ENCODE results near the gene RIT2. TPM values are rescaled to one million over a fixed set of nuclear protein-coding genes. Genes with fewer than 3 reads are reported as not detected.

RIT2 gene
- total RNA-seq, 4 donors from 2014 or later, result not detected

DNA sequence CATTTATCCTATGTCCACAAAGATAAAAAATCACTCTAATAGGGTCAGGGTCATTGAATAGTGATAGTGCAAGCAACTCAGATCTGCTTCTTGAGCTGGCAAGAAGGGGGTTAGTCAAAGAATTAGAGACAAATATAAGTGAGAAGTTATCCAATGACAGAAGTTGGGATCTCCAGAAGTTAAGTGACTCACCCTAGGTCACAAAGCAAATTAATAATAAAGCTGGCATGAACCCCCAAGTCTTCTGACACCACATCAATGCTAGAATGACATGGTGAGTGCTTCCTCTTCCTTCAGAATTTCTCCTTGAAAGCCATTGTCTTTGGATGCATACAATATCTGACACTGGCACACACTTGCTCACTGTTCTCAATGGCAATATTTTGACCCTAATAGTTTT lies 343.5 kb downstream of the RIT2 start:
- Histone ChIP-seq H3K27me3 (no peaks in the 10 kb centered on the region), H3K4me1 (no peaks in the 10 kb centered on the region), H3K9me3 (no peaks in the 10 kb centered on the region), H3K4me3 (no peak overlapping the region), H3K36me3 (no peaks in the 10 kb centered on the region), H3K27ac (no peak overlapping the region)
- TF ChIP-seq CTCF (IDR thresholded peaks at IDR 0.05), result no peak
- TF ChIP-seq POLR2A (IDR thresholded peaks at IDR 0.05), result no peak
- no peak for DNase-seq

DNA sequence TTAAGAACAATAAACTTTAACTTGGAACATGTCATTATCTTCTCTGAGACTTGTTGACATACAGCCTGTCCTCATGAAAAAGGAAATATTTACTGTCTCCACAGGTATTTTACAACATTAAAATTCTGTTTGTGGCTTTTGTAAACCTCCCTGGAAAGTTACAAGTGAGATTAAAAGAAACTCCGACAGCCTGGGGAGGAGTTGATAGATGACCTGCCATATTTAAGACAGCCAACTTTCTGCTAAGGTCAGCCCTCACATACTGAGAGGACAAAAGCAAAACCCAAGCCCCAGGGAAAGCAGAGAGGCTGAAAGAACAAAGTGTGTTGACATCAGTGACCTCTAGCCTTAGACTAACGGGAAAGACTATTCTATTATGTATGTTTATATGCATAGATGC lies 350.2 kb downstream of the RIT2 start:
- no peak for DNase-seq
- no peak overlapping the region for H3K4me3 ChIP-seq
- H3K36me3 ChIP-seq, result no peaks in the 10 kb centered on the region
- H3K4me1 ChIP-seq, result no peaks in the 10 kb centered on the region
- H3K9me3 ChIP-seq, result no peaks in the 10 kb centered on the region
- no peak overlapping the region for H3K27ac ChIP-seq
- no peak for TF ChIP-seq CTCF (IDR thresholded peaks at IDR 0.05)
- TF ChIP-seq POLR2A (IDR thresholded peaks at IDR 0.05), result no peak
- no peaks in the 10 kb centered on the region for H3K27me3 ChIP-seq

DNA sequence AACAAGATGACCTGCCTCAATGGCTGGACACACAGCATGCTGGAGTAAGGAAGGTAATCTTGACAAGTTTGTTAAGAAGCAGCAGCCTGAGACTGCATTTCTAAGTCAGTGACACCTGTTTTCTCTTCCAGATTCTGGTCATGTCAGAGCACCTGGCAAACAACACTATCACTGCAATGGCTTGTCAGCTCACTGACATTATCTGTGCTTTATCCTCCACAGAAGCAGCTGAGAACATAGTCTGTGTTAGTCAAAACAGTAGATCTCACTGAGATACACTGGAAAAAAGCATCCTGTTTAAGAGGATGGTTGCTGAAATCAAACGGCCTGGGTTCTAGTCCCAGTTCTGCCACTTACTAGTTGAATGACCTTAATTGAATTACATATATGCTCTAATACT lies 355.2 kb downstream of the RIT2 start:
- H3K36me3 ChIP-seq, result no peaks in the 10 kb centered on the region
- DNase-seq, result no peak
- H3K4me3 ChIP-seq, result no peak overlapping the region
- no peaks in the 10 kb centered on the region for H3K27me3 ChIP-seq
- TF ChIP-seq CTCF (IDR thresholded peaks at IDR 0.05), result no peak
- no peak for TF ChIP-seq POLR2A (IDR thresholded peaks at IDR 0.05)
- no peaks in the 10 kb centered on the region for H3K9me3 ChIP-seq
- H3K4me1 ChIP-seq, result no peaks in the 10 kb centered on the region
- no peak overlapping the region for H3K27ac ChIP-seq

DNA sequence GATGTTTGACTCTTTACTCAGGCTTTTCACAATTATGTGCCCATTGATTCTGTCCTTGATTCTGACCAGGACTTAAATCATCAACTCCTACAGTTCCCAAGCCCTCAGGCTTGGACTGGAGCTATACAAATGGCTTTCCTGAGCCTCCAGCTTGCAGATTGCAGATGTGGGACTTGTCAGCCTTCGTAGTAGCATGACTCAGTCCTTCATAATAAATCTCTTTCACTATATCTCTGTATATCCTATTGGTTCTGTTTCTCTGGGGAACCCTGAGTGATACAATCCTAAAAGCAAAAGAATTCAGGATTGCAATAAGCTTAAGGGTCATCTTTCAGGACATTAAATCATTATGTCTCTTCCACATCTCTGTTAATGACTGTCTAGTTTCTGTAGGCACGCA lies 356.6 kb downstream of the RIT2 start:
- H3K9me3 ChIP-seq, result no peaks in the 10 kb centered on the region
- H3K4me1 ChIP-seq, result no peaks in the 10 kb centered on the region
- no peak overlapping the region for H3K27ac ChIP-seq
- no peaks in the 10 kb centered on the region for H3K27me3 ChIP-seq
- TF ChIP-seq POLR2A (IDR thresholded peaks at IDR 0.05) (no peak), CTCF (IDR thresholded peaks at IDR 0.05) (no peak)
- H3K4me3 ChIP-seq, result no peak overlapping the region
- H3K36me3 ChIP-seq, result no peaks in the 10 kb centered on the region
- no peak for DNase-seq

- Histone ChIP-seq H3K4me3 (no peak overlapping the region), H3K27me3 (no peaks in the 10 kb centered on the region), H3K9me3 (no peaks in the 10 kb centered on the region), H3K4me1 (no peaks in the 10 kb centered on the region), H3K36me3 (no peaks in the 10 kb centered on the region), H3K27ac (no peak overlapping the region)
- DNase-seq, result no peak
- no peak for TF ChIP-seq POLR2A (IDR thresholded peaks at IDR 0.05)
- no peak for TF ChIP-seq CTCF (IDR thresholded peaks at IDR 0.05)
These were observed 359.3 kb downstream of the RIT2 start for GRCh38 chr18:42756214-42756613.

GRCh38 chr18:42752916-42753315 lies 362.6 kb downstream of the RIT2 start:
- H3K36me3 ChIP-seq, result no peaks in the 10 kb centered on the region
- H3K4me1 ChIP-seq, result no peaks in the 10 kb centered on the region
- TF ChIP-seq CTCF (IDR thresholded peaks at IDR 0.05) (no peak), POLR2A (IDR thresholded peaks at IDR 0.05) (no peak)
- H3K27me3 ChIP-seq, result no peaks in the 10 kb centered on the region
- no peak for DNase-seq
- H3K27ac ChIP-seq, result no peak overlapping the region
- no peaks in the 10 kb centered on the region for H3K9me3 ChIP-seq
- no peak overlapping the region for H3K4me3 ChIP-seq

Measured in Peyer's patch (tissue), 4 donors.